Transverse colon (tissue), 4 donors: ENCODE measurements around the gene DOC2B.

Experiments
- POLR2AphosphoS5 ChIP-seq, 3 donors: sonication (generic); formaldehyde crosslinking; IDR thresholded peaks; one replicate each; pipeline ENCODE4 v1.6.1; 2016; ENCODE audit warnings: antibody characterized with exemption in 3 of 3
- TF ChIP-seq, protein P1 (sequence below), 5 experiments: fragments of 200-600 bp in 3 of 5; fragments of 450-650 bp in 2 of 5; sonication (generic) in 3 of 5; IDR thresholded peaks; 1 replicate in 2 of 5; 2 replicates in 3 of 5; pipeline ENCODE4 v1.5.1; 2016 to 2017; ENCODE audit warnings: antibody characterized with exemption in 5 of 5, inconsistent platforms in 3 of 5, mild to moderate bottlenecking in 2 of 5, moderate library complexity in 1 of 5

DNA sequence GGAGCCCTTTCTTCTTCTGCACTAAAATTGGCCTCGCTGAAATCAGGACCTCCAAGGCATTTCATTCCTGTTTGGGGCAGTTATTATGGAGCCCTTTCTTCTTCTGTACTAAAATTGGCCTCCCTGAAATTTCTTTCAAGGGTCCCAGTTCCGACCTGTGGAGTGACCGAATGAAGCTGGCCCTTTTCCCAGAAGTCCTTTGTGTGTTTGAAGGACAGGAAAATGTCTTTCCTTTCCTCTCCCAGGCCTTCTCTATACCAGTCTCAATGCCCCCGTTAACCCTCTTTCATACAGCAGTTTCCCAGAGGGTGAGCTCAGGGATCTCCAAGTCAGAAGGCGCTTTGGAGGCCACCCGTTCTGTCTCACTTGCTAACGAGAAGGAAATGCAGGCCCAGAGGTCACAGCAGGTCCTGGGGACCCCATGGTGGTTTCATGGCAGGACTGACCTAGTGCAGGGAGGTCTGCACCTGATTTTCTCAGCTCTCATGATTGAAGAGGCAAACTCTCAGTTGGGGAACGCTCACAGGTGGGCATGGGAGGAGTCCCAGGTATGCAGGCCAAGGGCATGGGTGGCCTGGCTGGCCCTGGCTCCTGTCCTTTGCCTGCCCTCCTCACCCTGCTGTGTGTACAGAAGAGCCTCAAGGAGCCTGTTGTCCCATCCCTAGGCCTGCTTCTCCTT is 37.1 kb upstream of the DOC2B start:
- TF ChIP-seq, protein P1, sequence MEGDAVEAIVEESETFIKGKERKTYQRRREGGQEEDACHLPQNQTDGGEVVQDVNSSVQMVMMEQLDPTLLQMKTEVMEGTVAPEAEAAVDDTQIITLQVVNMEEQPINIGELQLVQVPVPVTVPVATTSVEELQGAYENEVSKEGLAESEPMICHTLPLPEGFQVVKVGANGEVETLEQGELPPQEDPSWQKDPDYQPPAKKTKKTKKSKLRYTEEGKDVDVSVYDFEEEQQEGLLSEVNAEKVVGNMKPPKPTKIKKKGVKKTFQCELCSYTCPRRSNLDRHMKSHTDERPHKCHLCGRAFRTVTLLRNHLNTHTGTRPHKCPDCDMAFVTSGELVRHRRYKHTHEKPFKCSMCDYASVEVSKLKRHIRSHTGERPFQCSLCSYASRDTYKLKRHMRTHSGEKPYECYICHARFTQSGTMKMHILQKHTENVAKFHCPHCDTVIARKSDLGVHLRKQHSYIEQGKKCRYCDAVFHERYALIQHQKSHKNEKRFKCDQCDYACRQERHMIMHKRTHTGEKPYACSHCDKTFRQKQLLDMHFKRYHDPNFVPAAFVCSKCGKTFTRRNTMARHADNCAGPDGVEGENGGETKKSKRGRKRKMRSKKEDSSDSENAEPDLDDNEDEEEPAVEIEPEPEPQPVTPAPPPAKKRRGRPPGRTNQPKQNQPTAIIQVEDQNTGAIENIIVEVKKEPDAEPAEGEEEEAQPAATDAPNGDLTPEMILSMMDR (IDR thresholded peaks at IDR 0.05), result no peak
- TF ChIP-seq POLR2AphosphoS5 (IDR thresholded peaks at IDR 0.05), result no peak
